Endometrium (tissue), 2 donors: ENCODE measurements around the gene HERPUD2.
"Not testable (repeated sequence)": the region's sequence is repeated elsewhere in the genome, so short reads cannot be mapped to it uniquely, and the experiment has no call there.

Experiments
- FAIRE-seq: peaks from 2 replicates; lab custom pipeline; 2012; peaks lifted over from hg19 to GRCh38; lab: Jason Lieb, UNC
- donor health status: control.
- donor health status: control.

The HERPUD2 gene

GRCh38 chr7:35605760-35606159 is 89.2 kb downstream of the HERPUD2 start:
- no peak for FAIRE-seq

DNA sequence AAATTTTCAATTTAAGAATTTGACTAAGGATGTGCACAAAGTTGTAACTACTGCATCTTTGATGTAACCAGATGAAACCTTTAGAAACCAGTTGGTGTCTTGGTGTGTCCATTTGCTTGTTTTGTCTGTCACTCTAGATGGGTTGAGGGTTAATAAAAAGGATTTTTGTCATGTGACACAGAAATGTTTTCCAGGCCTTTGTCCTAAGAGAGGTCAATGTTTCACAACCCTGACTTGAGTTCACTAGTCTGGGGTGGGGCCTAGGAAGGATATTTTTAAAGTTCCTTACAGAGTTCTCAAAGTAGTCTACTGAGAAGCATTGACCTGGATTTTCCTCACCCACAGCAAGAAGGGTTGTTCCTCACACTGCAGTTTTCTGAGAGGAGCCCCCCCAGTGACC is 90.3 kb downstream of the HERPUD2 start:
- FAIRE-seq = no peak

DNA sequence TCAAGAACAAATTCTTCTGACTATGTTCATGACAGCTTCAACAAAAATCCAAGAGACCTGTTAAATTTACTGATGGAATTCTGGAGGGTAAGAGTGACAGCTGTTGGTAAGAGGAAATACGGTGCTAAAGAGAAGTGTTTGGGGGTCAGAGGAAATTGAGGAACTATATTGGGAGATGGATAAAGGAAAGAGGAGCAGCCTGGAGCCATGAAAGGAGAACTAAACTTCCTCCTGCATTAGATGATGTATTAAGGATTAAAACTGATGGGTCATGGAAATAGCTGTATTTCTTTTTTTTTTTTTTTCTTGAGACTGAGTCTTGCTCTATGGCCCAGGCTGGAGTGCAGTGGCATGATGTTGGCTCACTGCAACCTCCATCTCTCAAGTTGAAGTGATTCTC is 95.3 kb downstream of the HERPUD2 start:
- FAIRE-seq = no peak

DNA sequence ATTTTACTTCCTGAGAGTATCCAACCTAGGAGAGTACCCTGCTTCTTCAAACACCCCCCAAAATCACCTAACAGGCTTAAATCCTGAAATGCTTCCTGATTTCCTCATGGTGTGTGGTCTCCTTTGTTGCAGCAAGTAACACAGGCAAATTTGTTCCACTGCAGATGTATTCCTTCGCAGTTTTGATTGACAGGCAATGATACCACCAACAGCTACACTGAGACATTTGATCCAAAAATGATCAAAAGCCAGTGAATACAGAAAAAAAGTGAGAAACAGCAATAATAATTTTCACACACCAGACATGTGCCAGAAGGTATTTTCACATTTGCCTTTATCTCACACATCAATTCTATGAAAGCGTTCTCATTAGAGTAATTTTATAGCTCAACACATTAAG is 95.9 kb downstream of the HERPUD2 start:
- no peak for FAIRE-seq

DNA sequence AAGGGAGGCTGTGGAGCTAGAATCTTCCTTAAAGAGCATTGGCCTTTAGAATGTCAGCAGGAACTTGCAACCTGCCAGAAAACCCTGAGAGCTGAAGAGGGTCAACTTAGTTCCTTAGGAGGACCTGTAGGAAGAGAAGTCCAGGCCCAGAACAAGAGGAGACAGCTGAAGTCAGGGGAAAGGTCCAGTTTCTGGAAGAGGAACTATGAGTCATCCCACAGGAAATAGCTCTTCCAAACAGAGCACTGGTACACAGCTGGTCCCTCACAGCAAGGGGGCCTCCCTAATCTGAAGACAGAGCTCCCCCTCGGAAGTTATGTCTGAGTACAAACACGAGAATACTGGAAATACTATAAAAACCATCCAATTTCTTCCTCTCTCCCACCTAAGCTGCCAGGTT is 98.9 kb downstream of the HERPUD2 start:
- no peak for FAIRE-seq

DNA sequence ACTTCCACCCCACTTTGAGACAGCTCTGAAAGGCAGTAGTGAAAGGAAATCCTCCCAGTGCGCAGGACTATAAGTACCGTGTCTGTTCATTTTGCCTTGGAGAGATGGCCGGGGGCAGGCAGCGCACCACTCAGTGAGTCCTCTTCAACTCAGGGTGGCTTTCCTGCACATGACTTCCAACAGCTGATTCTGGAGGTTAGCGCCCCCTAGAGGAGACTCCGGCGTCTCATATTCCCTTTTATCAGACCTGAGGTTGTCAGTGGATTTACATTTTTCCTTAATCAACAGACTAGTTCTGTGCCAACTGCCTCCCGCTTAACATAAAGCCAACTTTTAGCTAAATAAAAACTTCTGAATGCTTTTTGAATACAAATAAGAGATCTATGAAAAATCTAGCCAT is 101.0 kb downstream of the HERPUD2 start:
- FAIRE-seq = no peak

- FAIRE-seq = no peak
Measured at GRCh38 chr7:35588647-35589046, 106.3 kb downstream of the HERPUD2 start.

DNA sequence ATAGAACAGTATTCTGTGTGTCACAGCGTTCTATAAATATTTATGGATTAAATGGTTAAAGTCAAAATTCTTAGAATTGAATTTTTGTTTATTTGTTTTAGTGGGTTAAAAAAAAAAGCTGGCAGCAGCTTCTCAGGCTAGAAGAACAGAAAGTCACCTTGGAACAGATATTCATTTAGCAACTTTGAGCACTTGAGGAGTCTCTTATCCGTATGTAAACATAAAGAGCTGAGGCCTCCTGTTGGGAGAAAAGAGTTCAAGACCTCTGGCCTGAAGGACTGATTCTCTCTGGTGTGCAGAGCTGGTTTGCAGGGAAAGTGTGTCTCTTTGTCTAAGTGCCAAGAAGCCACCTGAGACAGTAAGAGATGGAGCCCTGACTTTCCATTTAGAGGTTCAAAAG is 109.9 kb downstream of the HERPUD2 start:
- no peak for FAIRE-seq

DNA sequence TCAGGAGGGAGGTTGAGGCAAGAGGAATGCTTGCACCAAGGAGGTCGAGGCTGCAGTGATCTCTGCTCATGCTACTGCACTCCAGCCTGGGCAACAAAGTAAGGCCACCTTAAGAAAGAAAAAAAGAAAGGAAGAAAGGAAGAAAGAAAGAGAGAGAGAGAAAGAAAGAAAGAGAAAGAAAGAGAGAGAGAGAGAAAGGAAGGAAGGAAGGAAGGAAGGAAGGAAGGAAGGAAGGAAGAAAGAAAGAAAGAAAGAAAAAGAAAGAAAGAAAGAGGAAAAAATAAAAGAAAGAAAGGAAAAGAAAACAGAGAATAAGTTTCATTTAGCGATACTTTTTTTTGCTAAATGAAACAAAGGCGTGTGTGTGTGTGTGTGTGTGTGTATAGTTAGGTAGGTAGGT is 110.4 kb downstream of the HERPUD2 start:
- FAIRE-seq = not testable (repeated sequence)
